HFF-Myc (cell line): Measurements from ENCODE around the gene OR13C4.

Source experiments
- DNase-seq: peaks from one replicate; pipeline ENCODE4 v3.0.0-alpha.2; 2011; ENCODE audit warnings: low read depth; ENCODE audit errors: extremely low read depth
- H3K4me3 ChIP-seq: replicated peaks from 2 replicates; pipeline ENCODE4 v1.5.1; 2011; ENCODE audit warnings: low read depth, mild to moderate bottlenecking, control low read depth, low read length
- CTCF ChIP-seq: IDR thresholded peaks from 2 replicates; pipeline ENCODE4 v1.5.1; 2012; ENCODE audit warnings: mild to moderate bottlenecking, low read depth, low read length, control low read depth; ENCODE audit errors: missing control alignments

The OR13C4 gene

GRCh38 chr9:104506565-104506964 is 20.4 kb downstream of the OR13C4 start:
- no peak for TF ChIP-seq CTCF
- no peak for DNase-seq
- no peak overlapping the region for H3K4me3 ChIP-seq

- DNase-seq, result no peak
- no peak within 1 kb of the TSS for H3K4me3 ChIP-seq
- no peak for TF ChIP-seq CTCF
Measured at GRCh38 chr9:104503963-104504362, 23.0 kb downstream of the OR13C4 start, which contains the start of gene OR13F1. Gene OR13F1 (plus strand): TSS chr9:104504263. CDS start chr9:104504263, 0 bp downstream.

GRCh38 chr9:104503440-104503839 is 23.6 kb downstream of the OR13C4 start:
- no peak overlapping the region for H3K4me3 ChIP-seq
- DNase-seq, result no peak
- no peak for TF ChIP-seq CTCF

- no peak for TF ChIP-seq CTCF
- DNase-seq, result no peak
- no peak overlapping the region for H3K4me3 ChIP-seq
Measured at GRCh38 chr9:104494808-104495207, 32.2 kb downstream of the OR13C4 start.

DNA sequence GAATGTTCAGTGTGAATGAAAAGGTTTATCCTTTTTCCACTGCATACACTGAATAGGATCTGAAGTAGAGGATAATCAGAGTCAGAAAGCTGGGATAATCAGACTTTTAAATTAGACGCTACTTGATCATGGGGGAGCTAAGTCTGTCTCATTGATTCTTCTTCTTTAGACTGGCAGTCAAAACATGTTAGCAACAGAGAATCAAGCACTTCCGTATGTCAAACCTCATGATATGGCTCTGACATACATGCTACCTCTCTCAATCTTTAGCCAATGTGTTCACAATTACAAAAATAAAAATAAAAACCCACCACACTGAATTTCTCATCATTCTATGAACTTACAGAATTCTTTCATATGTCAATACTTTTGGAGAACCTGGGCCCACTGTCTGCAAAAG is 42.0 kb downstream of the OR13C4 start:
- no peak overlapping the region for H3K4me3 ChIP-seq
- no peak for DNase-seq
- no peak for TF ChIP-seq CTCF

DNA sequence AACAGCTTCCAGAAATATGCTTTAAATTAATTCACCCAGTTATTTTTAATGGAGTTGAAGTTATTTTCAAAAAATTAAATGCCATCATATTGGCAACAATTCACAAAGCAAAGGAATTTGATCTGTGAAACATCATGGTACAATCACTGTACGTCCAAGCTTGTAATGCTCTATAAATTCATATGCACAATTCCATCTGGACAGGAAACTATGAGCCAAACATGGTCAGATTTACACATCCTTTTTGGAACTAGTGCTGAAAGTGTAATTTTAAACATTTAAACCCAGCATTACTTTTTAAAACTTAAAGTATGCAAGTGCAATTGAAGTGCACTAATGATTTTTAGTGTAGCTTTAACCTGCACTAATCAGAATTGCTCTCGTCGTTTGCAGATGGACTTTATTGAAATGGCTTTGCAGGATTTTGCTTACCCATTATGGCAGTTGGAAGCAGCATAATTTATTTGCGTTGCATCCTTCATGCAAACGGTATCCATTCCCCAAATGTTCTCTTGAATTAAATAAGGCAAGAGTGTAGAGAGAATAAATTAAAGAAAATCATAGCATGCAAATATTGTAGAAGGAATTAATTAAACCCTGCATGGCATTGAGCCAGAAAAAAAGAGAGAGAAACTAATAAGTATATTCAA is 44.0 kb downstream of the OR13C4 start:
- DNase-seq, result no peak
- no peak for TF ChIP-seq CTCF

More for the DNA sequence above, 44.0 kb downstream of the OR13C4 start:
- H3K4me3 ChIP-seq, result no peak overlapping the region
